Upper lobe of left lung (tissue), 6 donors: Measurements from ENCODE around the gene ARAP3. TPM values are rescaled to one million over a fixed set of nuclear protein-coding genes. Genes with fewer than 3 reads are reported as not detected.

Experiments used
- ATAC-seq, 2 donors: fragments of 200-7000 bp; cut with Tn5 transposase; one replicate each; pipeline ENCODE4 v1.9.1; 2022; ENCODE audit warnings: mild to moderate bottlenecking in 2 of 2, moderate library complexity in 2 of 2; ENCODE audit not compliant: low FRiP score in 2 of 2
- DNase-seq, 2 donors: peaks; one replicate each; pipeline ENCODE4 v3.0.0-alpha.2; 2019 to 2020
- H3K27ac ChIP-seq, 4 donors: fragments of 200-600 bp; sonication (generic); one replicate each; pipeline ENCODE4 v1.5.1; 2016 to 2019
- H3K27me3 ChIP-seq, 4 donors: fragments of 200-600 bp; sonication (generic); one replicate each; pipeline ENCODE4 v1.5.1; 2017 to 2019
- H3K36me3 ChIP-seq, 4 donors: fragments of 200-600 bp; sonication (generic); one replicate each; pipeline ENCODE4 v1.5.1; 2016 to 2019
- H3K4me1 ChIP-seq, 4 donors: fragments of 200-600 bp; sonication (generic); one replicate each; pipeline ENCODE4 v1.5.1; 2018 to 2019
- H3K4me3 ChIP-seq, 4 donors: fragments of 200-600 bp; sonication (generic); one replicate each; pipeline ENCODE4 v1.5.1; 2017 to 2019; ENCODE audit warnings: mild to moderate bottlenecking in 2 of 4, moderate library complexity in 1 of 4
- H3K9me3 ChIP-seq, 4 donors: fragments of 200-600 bp; sonication (generic); one replicate each; pipeline ENCODE4 v1.5.1; 2018 to 2019
- CTCF ChIP-seq, 6 experiments: fragments of 450-650 bp in 4 of 6; fragments of 200-600 bp in 2 of 6; sonication (generic) in 2 of 6; IDR thresholded peaks; one replicate each; pipeline ENCODE4 v1.5.1; 2016 to 2019; ENCODE audit warnings: antibody characterized with exemption in 6 of 6
- EP300 ChIP-seq, 4 donors: sonication (generic); formaldehyde crosslinking; IDR thresholded peaks; one replicate each; pipeline ENCODE4 v1.5.1; 2017; ENCODE audit warnings: antibody characterized with exemption in 4 of 4, control low read depth in 2 of 4
- POLR2A ChIP-seq, 4 donors: fragments of 450-650 bp; IDR thresholded peaks; one replicate each; pipeline ENCODE4 v1.5.1; 2016 to 2017; ENCODE audit warnings: antibody characterized with exemption in 4 of 4, mild to moderate bottlenecking in 2 of 4
- POLR2AphosphoS5 ChIP-seq, 2 donors: sonication (generic); formaldehyde crosslinking; IDR thresholded peaks; one replicate each; pipeline ENCODE4 v1.5.1; 2017; ENCODE audit warnings: antibody characterized with exemption in 2 of 2
- WGBS, 2 donors: methylation state at CpG; one replicate each; pipeline ENCODE4 v1.1.5; 2017 to 2018; 5-methylcytosine and 5-hydroxymethylcytosine counted together
- total RNA-seq, 6 donors: library from RNA; depleted of rRNA in 4 of 6; stranded (reverse); fragments of >200 nt in 4 of 6; gene quantifications; one replicate each; pipeline versions ENCODE4 v1.1.0 to v1.2.1, GENCODE V29; 2016 to 2021
- donor health status: DM: no; HTN: no; CAD: no; lungs with moderate emphysema.
- donor health status: DM: no; HTN: yes; CAD: no; lungs with severe emphysema.

ARAP3 gene
- total RNA-seq, 6 donors from 2014 or later = 10.1 to 43.0 (median 27.7) TPM

GRCh38 chr5:141628175-141628788, 53.7 kb downstream of the ARAP3 start:
- DNase-seq (no peak), ATAC-seq (no peak)
- WGBS, 2 donors = 95 to 98% methylated on average over 6 of the region's 6 CpGs
- Histone ChIP-seq H3K27ac (no peak overlapping the region), H3K27me3 (no peaks in the 10 kb centered on the region), H3K9me3 (no peaks in the 10 kb centered on the region), H3K36me3 (peaks cover 15 to 71% (median 56%) of the 10 kb centered on the region in 4 donors), H3K4me3 (no peak overlapping the region), H3K4me1 (peaks cover 0 to 7% (median 0%) of the 10 kb centered on the region in 4 donors)
- no peak for TF ChIP-seq POLR2AphosphoS5 (IDR thresholded peaks at IDR 0.05)
- no peak for TF ChIP-seq EP300 (IDR thresholded peaks at IDR 0.05)
- no peak for TF ChIP-seq CTCF (IDR thresholded peaks at IDR 0.05)
- TF ChIP-seq POLR2A (IDR thresholded peaks at IDR 0.05) = no peak

GRCh38 chr5:141623611-141624010, 58.4 kb downstream of the ARAP3 start:
- Histone ChIP-seq H3K9me3 (no peaks in the 10 kb centered on the region), H3K27me3 (no peaks in the 10 kb centered on the region), H3K36me3 (peaks cover 22 to 84% (median 51%) of the 10 kb centered on the region in 4 donors), H3K4me3 (no peak overlapping the region), H3K27ac (no peak overlapping the region), H3K4me1 (peaks cover 0 to 6% (median 5%) of the 10 kb centered on the region in 4 donors)
- no peak for DNase-seq
- TF ChIP-seq POLR2AphosphoS5 (IDR thresholded peaks at IDR 0.05) = no peak
- TF ChIP-seq POLR2A (IDR thresholded peaks at IDR 0.05) = no peak
- TF ChIP-seq EP300 (IDR thresholded peaks at IDR 0.05) = no peak
- no peak for TF ChIP-seq CTCF (IDR thresholded peaks at IDR 0.05)
- no peak for ATAC-seq
- 78 to 80% methylated on average over 5 of the region's 5 CpGs for WGBS, 2 donors

- DNase-seq = no peak
- peaks cover 20 to 80% (median 46%) of the 10 kb centered on the region in 4 donors for H3K36me3 ChIP-seq
- no peak overlapping the region for H3K27ac ChIP-seq
- no peaks in the 10 kb centered on the region for H3K9me3 ChIP-seq
- H3K27me3 ChIP-seq = no peaks in the 10 kb centered on the region
- H3K4me1 ChIP-seq = peaks cover 0 to 6% (median 5%) of the 10 kb centered on the region in 4 donors
- TF ChIP-seq EP300 (IDR thresholded peaks at IDR 0.05) (no peak), POLR2A (IDR thresholded peaks at IDR 0.05) (no peak), POLR2AphosphoS5 (IDR thresholded peaks at IDR 0.05) (no peak), CTCF (IDR thresholded peaks at IDR 0.05) (no peak)
- no peak overlapping the region for H3K4me3 ChIP-seq
- ATAC-seq = peak in 1 of 2 donors; percentile 13
Measured at GRCh38 chr5:141623186-141623585, 58.8 kb downstream of the ARAP3 start.

GRCh38 chr5:141618804-141619554, 63.1 kb downstream of the ARAP3 start, which contains the start of gene DIAPH1:
Gene DIAPH1 (minus strand): TSS chr5:141619000. CDS start chr5:141618914, 86 bp downstream.
- TF ChIP-seq CTCF (IDR thresholded peaks at IDR 0.05) (peak; percentile 96 to 100 (median 99)), POLR2AphosphoS5 (IDR thresholded peaks at IDR 0.05) (peak; percentile 88 to 93), EP300 (IDR thresholded peaks at IDR 0.05) (peak in 1 of 4 donors; percentile 44), POLR2A (IDR thresholded peaks at IDR 0.05) (peak in 3 of 4 donors; percentile 93 to 96 (median 93))
- H3K4me1 ChIP-seq = peaks cover 18 to 32% (median 30%) of the 10 kb centered on the region in 4 donors
- no peaks in the 10 kb centered on the region for H3K9me3 ChIP-seq
- no peaks in the 10 kb centered on the region for H3K27me3 ChIP-seq
- 2 to 6% methylated on average over 11 to 60 of the region's 70 CpGs for WGBS, 2 donors
- peak within 1 kb of the TSS; percentile 95 to 98 (median 97) for H3K27ac ChIP-seq
- H3K4me3 ChIP-seq = peak within 1 kb of the TSS; percentile 32 to 94 (median 81)
- ATAC-seq = peak; percentile 97 to 99
- H3K36me3 ChIP-seq = peaks cover 0 to 43% (median 20%) of the 10 kb centered on the region in 4 donors
- DNase-seq = peak; percentile 98 to 99
